ENCODE results near the gene SRL. TPM values are rescaled to one million over a fixed set of nuclear protein-coding genes. Genes with fewer than 3 reads are reported as not detected.

Gene SRL
- total RNA-seq, 4 donors from 2014 or later = 0.84 to 3.6 (median 1.5) TPM

DNA sequence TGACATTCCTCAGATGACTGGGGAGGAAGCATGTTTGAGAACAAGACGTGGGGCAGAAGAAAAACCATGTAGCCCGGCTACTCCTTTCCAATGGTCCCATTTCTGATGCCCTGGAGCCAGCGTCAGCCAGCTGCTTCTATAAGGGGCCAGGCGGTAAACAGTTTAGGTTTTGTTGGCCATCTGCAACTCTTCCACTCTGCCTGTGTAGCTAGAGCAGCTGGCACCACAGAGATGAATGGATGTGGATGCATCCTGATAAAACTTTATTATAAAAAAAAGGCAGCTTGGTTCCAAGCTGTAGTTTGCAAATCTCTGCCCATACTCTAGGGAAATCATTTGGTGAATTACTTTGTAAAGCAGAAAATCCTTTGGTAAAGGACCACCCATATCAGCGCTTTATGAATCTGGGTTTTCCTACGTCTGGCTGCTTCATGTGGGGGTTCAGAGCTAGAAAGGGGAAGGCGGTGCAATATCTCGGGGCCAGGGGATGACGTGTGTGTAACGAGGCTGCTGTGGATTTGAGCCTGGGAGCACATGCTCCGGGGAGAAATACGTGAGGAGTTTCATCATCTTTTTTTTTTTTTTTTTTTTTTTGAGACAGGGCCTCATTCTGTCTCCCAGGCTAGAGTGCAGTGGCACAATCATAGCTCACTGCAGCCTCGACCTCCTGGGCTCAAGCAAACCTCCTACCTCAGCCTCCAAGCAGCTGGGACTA is 3.4 kb upstream of the SRL start:
- Histone ChIP-seq H3K4me3 (no peak overlapping the region), H3K27ac (no peak overlapping the region), H3K9me3 (no peaks in the 10 kb centered on the region), H3K4me1 (no peaks in the 10 kb centered on the region), H3K27me3 (peaks cover 0 to 4% of the 10 kb centered on the region in 2 donors), H3K36me3 (peaks cover 0 to 12% (median 0%) of the 10 kb centered on the region in 3 donors)
- no peak for DNase-seq (ENCODE audit: low spot score in 2 of 2)
- TF ChIP-seq EP300 (IDR thresholded peaks at IDR 0.05) (no peak), POLR2A (IDR thresholded peaks at IDR 0.05) (no peak)
- TF ChIP-seq, protein P1, sequence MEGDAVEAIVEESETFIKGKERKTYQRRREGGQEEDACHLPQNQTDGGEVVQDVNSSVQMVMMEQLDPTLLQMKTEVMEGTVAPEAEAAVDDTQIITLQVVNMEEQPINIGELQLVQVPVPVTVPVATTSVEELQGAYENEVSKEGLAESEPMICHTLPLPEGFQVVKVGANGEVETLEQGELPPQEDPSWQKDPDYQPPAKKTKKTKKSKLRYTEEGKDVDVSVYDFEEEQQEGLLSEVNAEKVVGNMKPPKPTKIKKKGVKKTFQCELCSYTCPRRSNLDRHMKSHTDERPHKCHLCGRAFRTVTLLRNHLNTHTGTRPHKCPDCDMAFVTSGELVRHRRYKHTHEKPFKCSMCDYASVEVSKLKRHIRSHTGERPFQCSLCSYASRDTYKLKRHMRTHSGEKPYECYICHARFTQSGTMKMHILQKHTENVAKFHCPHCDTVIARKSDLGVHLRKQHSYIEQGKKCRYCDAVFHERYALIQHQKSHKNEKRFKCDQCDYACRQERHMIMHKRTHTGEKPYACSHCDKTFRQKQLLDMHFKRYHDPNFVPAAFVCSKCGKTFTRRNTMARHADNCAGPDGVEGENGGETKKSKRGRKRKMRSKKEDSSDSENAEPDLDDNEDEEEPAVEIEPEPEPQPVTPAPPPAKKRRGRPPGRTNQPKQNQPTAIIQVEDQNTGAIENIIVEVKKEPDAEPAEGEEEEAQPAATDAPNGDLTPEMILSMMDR (IDR thresholded peaks at IDR 0.05) = no peak
- WGBS, 2 donors = 66 to 71% methylated on average over 13 of the region's 13 CpGs

DNA sequence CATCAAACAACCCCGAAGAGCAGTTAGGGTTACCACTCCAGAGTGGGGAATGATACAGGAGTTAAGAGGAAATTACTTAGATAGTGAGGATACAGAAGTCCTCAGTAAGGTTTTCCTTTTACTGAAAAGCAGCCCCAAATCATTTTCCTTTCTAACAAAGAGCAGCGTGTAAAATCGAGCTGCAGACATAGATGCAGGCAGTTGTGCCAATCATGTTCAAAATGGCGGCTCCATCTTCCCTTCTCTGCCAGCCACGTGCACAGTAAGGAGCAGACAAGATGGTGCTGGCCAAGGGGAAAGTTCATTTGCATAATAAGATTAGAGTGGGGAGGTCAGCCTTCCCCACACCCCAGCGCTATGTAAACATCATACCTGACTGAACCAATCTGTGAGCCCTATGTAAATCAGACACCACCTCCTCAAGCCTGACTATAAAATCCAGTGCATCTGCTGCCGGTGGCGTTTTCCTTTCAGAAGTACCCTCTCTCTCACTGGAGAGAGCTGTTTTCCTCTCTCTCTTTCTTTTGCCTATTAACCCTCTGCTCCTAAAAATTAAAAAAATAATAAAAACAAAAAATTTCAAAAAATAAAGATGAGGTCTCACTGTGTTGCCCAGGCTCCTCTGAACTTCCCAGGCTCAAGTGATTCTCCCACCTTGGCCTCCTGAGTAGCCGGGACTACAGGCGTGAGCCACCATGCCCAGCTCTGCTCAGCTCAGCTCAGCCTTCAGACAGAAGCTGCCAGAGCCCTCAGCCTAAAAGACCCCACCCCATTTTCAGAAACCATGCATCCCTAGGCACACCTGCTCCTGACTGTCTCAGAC is 2.6 kb upstream of the SRL start:
- 74% methylated on average over 10 of the region's 10 CpGs for WGBS, 2 donors
- H3K9me3 ChIP-seq = no peaks in the 10 kb centered on the region
- H3K4me1 ChIP-seq = peaks cover 0 to under 1% (median 0%) of the 10 kb centered on the region in 4 donors
- DNase-seq (ENCODE audit: low spot score in 2 of 2) = no peak
- TF ChIP-seq, protein P1 (IDR thresholded peaks at IDR 0.05) = no peak
- TF ChIP-seq EP300 (IDR thresholded peaks at IDR 0.05) (no peak), POLR2A (IDR thresholded peaks at IDR 0.05) (no peak)
- peaks cover 0 to 4% of the 10 kb centered on the region in 2 donors for H3K27me3 ChIP-seq
- H3K4me3 ChIP-seq = no peak overlapping the region
- H3K36me3 ChIP-seq = peaks cover 0 to 12% (median 0%) of the 10 kb centered on the region in 3 donors
- no peak overlapping the region for H3K27ac ChIP-seq

DNA sequence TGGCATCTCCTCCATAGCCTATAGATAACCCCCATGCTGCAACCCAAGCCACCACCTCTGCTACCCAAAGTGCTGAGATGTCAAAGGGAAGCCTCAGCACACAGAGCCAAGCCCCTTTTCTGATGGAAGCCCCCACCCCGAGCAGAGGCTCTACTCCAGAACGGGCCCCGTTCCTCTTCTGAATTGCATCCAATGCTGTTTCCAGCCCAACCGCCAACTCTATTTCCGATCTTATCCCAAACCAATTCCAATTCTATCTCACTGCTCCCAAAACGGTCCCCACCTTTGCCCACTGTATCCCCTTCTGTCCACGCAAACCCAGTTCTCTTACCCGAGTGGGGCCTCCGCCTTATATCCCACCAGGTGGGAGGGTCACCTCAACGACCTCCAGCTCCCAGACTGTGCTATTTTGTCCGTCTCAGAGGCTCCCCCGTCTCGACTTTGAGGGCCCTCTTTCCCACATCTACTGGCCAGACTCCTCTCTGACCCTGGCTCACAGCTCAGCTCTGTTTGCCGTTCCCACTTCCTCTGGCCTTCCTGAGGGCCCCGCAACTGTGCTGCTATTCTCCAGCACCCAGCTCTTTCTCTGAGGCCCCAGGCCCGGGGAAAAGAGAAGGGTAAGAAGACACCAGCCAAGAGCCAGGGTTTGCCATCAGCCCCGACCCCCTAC is 487 bp downstream of the SRL start:
- Histone ChIP-seq H3K9me3 (no peaks in the 10 kb centered on the region), H3K27ac (peak overlapping the region in 1 of 4 donors; percentile 30), H3K4me1 (peaks cover 0 to 8% (median 0%) of the 10 kb centered on the region in 4 donors), H3K27me3 (peaks cover 0 to 4% of the 10 kb centered on the region in 2 donors), H3K4me3 (no peak overlapping the region), H3K36me3 (peaks cover 0 to 4% (median 0%) of the 10 kb centered on the region in 3 donors)
- TF ChIP-seq, protein P1 (IDR thresholded peaks at IDR 0.05) = no peak
- TF ChIP-seq EP300 (IDR thresholded peaks at IDR 0.05) (no peak), POLR2A (IDR thresholded peaks at IDR 0.05) (no peak)
- 61 to 67% methylated on average over 17 of the region's 17 CpGs for WGBS, 2 donors
- no peak for DNase-seq (ENCODE audit: low spot score in 2 of 2)

DNA sequence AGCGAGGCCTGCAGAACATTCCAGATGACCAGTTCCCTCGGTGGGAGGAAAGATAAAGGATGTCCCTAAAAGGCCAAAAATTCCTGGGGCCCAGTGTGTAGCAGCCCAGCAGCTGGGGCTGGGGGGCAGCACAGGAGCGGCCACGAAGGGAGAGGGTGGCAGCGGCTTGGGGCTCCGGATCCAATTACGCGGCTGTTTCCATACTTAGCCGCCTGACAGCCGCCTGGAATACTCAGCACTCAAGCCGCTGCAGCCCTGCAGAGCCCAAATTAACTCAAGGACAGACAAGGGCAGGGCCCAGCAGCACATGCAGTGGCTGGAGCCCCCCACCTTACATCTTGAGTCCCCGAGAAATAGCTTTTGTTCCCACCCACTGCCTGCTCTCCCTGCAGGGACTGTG is 1.3 kb downstream of the SRL start:
- WGBS, 2 donors = 58 to 73% methylated on average over 10 to 12 of the region's 12 CpGs
- H3K27ac ChIP-seq = no peak overlapping the region

More for the DNA sequence above, 1.3 kb downstream of the SRL start:
- TF ChIP-seq EP300 (IDR thresholded peaks at IDR 0.05) (no peak), POLR2A (IDR thresholded peaks at IDR 0.05) (no peak)
- TF ChIP-seq, protein P1 (IDR thresholded peaks at IDR 0.05) = no peak
- Histone ChIP-seq H3K4me1 (peaks cover 0 to 8% (median 0%) of the 10 kb centered on the region in 4 donors), H3K4me3 (no peak overlapping the region), H3K9me3 (no peaks in the 10 kb centered on the region), H3K27me3 (peaks cover 0 to 4% of the 10 kb centered on the region in 2 donors), H3K36me3 (no peaks in the 10 kb centered on the region)
- no peak for DNase-seq (ENCODE audit: low spot score in 2 of 2)

Data from tibial nerve (tissue), 4 donors.